Stimulated activated CD4-positive, alpha-beta T cell treated with anti-CD3 and anti-CD28 coated beads, Interleukin-1b, Interleukin-23, amount 100 ng/mL, for 4 hours (primary cell): ENCODE results near the gene GRM4.
"Not testable (repeated sequence)": the region's sequence is repeated elsewhere in the genome, so short reads cannot be mapped to it uniquely, and the experiment has no call there.

ENCODE experiments used
- DNase-seq, 2 donors: peaks; one replicate each; pipeline ENCODE4 v3.0.0-alpha.2; 2020; ENCODE audit warnings: low read depth in 2 of 2

The GRM4 gene

DNA sequence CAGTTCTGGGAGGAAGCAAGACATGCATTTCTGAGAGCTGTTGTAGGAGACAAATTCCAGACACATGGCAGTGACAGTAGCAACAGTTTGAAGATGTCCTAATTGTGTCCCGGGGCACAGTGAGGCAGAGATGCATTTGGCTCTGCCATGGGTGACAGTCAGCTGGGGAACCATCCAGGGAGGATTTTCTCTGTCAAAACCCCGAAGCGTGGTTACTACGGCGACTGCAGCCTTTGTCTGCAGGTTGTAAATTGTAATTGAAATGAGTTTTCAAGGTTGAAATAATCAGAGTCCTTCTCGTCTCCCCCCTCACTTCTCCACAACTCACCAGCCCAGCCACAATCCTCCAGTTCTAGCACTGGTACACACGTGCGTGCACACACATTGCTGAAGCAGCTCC lies 100.1 kb downstream of the GRM4 start:
- no peak for DNase-seq

DNA sequence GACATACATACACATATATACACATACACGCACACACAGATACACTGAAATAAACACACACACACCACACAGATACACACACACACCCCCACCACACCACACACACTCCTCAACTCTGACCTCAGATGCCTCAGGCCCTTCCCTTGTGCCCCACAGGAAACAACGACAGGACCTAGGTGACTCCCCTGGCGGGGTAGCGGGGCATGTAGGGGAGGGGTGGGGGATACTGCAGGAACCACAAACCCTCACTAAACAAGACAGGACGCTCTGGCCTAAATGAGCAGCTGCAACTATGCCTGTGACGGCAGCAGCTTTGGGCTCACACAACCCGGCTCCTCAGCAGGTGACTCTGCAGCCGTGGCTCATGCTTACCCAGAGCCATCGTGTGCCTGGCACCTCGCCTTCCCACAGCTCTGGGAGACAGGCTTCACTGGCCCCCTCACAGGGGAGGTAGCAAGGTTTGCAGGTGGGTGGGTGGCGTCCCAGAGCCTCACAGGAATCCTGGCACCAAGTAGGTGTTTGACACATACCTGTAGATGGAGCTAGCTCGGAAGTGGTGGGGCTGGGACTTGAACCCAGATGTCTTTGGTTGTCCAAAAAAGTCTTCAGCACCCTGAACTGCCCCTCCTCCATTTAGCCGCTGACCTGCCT lies 100.8 kb downstream of the GRM4 start:
- no peak for DNase-seq

DNA sequence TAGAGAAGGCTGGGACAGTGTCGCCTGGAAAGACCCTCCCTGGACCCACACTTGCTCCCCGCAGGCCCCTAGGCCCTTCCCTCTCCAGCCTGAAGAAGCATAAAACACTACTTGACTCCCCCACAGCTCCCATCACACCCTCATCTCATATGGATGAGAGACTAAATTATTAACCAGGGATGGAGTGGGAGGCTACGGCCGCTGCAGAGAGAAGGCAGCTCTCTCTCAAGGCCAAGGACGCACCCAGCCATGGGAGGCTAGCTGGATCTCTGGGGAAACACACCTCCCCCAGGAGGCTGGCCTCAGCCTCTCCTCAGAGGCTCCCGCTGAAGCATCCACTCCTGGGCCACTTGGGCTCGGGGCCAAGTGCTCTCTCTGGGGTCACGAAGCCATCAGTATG lies 102.5 kb downstream of the GRM4 start:
- no peak for DNase-seq

DNA sequence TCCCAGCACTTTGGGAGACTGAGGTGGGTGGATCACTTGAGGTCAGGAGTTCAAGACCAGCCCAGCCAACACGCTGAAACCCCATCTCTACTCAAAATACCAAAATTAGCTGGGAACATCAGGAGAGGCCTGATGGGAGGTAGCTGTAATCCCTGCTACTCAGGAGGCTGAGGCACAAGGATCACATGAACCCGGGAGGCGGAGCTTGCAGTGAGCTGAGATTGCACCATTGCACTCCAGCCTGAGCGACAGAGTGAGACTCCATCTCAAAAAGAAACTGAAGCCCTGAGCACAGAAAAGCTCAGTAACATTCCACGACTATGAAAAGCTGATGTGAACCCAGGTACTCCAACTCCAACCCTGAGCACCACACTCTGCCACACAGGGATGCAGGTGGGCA lies 103.9 kb downstream of the GRM4 start:
- not testable (repeated sequence) for DNase-seq

DNA sequence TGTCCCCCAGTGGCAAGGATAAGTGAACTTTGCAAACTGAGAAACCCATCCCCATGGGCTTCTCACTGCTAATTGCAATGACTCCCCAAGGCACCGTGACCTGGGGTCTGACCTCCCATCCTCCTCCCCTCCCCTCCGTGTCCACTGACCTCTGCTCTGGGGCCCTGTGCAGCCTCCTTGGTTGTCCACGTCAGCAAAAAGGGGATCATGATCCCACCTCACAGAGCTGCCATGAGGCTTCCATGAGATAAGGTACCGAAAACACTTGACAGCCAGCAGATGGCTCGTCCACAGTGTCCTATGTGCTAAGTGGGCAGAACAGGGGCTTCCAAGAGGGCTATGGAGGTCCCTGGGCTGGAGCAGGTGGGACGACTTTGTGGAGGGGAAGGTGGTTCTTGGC lies 104.5 kb downstream of the GRM4 start:
- no peak for DNase-seq

DNA sequence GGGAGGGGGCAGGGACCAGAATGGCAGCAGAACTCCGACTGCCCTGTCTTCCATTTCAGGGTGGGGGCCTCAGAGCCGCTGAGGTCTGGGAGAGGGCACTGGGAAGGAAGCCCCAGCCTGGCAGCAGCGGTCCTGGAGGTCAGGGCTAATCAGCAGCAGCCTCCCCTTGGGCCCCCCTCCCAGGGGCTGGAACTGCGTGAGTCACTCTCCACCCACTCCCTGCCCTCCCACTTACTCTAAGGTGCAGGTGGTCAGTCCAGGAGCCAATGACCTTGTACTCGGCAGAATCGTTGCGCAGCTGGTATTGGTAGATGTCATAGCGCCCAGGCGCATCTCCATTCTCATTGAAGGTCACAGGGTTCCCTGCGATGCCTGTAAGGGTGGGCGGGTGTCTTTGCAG lies 105.9 kb downstream of the GRM4 start:
- no peak for DNase-seq

DNA sequence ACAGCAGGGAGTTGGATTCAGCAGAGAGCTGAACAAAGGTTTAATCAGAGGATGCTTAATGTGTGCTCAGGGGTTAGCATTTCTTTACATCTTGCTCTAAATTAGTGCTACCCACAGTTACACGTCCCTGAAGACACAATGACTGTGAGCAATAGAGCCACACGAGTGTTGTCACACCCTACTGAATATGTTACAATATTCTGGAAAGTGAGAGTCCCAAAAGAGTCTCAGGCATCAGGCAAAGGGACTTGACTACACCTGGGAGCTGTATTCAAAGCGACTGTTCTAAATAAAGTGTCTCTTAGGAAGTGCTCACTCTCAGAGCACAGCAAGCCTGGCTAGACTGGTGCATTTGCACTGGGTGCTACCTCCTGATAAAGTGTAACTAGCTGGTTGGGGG lies 108.7 kb downstream of the GRM4 start:
- DNase-seq, result no peak

DNA sequence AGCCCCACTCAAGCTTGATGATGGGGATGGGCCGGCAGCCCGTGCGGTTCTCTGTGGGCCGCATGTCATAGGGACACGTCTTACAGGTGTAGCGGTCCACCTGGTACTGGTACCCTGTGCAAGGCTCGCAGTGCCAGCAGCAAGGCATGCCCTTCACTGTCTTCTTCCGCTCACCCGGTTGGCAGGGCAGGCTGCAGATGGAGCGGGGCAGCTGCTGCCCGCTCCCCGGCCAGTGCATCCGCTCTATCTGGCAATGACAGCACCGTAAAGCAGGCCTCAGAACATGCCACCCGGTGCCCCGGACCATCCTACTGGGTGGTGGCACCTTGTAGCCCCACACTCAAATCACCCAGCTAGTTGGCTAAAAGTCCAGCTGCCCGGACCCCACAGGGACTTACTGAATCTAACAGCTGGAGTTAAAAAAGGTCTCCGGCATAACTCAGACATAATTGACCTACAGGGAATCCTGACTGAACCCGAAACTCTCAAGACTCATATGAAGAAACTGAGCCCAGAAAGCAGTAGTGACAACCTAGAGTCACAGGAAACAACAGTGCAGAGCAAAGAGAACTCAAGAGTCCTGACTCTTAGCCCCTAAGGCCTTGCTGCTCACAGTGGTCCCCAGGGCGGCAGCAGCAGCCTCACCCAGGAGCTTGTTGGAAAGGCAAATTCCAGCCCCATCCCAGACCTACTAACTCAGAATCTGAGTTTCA lies 109.4 kb downstream of the GRM4 start:
- no peak for DNase-seq

DNA sequence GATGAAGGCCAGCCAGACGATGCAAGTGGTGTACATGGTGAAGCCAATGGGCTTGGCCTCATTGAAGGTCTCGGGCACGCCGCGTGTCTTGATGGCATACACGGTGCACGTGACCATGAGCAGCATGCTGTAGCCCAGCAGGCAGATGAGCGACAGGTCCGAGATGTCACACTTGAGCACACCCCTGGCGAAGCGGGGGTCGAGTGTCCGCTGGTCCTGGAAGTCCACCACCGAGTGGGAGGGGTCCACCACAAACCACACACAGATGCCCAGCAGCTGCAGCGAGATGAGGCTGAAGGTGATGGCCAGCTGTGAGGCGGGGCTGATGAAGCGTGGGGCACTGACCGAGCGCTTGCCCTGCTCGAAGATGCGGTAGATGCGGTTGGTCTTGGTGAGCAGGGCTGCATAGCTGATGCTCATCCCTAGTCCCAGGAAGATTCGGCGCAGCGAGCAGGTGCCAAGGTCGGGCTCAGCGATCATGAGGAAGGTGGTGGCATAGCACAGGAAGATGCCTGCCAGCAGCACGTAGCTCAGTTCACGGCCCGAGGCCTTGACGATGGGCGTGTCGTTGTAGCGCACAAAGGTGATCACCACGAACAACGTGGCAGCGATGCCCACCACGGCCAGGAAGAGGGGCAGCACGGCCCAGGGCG lies 110.1 kb downstream of the GRM4 start:
- DNase-seq, result no peak

DNA sequence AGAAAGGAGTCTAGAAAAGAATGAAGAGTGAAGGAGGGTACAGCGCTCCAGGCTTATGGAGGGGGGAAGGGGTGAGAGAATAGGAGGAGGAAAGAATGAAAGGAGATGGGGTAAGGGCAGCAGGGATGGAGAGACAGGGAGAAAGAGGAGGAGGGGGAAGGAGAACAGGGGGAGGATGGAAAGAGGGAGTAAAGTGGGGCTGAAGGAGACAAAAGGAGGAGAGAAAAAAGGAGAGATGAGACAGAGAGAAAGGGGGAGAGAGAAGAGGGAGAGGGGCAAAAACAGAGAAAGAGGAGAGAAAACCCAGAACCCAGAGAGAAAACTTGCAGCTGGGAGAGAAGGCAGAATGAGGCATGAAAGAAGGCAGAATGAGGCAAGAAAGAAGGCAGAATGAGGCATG lies 110.7 kb downstream of the GRM4 start:
- no peak for DNase-seq

DNA sequence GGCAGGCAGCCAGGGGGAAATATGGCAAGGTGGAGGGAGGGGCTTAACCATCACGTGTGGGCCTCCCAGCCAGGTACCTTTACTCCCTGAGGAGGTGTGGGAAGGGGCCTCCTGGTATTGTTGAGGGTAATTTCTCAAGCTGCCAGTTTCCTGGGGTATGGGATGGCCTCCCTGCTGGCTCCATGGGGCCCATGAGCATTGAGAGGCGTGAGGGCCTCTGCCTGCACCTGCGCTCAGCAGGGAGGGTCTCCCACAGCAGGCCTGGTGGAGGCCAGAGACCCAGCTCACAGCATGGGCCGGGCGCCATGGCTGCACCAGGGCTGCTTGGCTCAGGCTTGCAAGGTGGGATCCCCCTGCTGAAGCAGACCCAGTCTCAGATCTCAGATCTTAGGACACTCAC lies 113.0 kb downstream of the GRM4 start:
- no peak for DNase-seq

DNA sequence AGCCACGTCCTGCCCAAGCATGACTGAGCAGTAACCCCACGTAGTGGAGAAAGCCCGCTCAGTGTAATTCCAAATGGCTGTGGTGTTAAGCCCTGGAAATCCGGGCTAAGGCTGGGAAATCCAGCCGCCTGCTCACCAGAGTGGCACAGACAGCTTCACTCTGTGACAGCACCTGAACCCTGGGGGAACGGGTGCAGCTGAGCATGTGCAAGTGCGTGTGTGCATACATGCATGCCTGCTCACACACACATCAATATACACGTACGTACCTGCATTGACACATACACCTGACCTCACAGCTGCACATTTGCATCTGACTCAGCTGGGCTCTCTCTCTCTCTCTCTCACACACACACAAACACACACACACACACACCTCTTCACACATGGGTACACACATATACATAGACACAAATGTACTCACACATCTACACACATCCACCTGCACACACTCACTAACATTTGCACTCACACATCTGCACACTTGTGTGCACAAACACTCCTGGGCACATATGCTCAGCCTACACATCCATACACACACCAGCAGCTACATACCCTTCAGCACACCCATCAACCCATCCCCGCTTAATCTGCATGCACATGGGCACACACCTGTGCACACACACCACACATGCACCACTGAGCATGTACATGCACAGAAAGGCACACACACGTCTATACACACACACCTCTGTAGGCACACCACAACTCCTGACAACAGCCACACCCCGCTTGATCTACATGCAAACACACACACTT lies 114.1 kb downstream of the GRM4 start:
- no peak for DNase-seq

DNA sequence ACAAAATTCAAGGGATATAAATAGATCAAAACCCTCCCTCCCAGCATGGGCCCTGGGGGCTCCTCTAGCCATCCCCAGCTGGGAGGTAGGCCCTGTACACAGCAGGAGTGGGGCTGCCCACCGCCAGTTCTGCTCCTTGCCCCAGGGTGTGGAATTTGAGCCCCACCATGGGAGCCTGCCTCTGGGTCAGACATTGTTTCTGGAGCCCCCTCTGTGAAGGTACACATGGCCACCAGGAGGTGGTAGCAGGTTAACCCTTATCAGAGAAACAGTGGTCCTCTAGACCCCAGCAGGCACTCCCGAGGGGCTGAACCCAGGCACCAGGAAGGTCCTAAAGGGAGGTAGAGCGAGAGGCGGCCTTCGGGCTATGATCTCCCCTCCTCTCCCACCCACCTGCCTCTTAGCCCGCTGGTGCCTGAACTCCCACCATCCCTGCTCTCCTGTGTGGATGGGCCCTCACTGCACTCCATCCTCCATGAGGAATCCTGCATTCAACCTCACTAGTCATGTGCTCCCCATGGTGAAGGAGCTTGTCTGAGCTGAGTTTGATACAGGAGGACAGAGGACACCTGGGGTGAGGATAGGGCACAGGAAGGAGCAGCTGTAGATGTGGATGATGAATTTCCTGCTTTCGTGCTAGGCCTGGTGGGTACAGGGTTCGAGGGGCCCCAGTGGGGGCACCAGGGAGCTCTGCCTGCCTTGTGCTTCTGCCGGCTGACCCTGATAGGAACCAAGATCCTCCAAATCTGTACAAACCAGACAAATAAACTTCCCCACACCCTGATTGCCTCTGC lies 114.9 kb downstream of the GRM4 start:
- no peak for DNase-seq

DNA sequence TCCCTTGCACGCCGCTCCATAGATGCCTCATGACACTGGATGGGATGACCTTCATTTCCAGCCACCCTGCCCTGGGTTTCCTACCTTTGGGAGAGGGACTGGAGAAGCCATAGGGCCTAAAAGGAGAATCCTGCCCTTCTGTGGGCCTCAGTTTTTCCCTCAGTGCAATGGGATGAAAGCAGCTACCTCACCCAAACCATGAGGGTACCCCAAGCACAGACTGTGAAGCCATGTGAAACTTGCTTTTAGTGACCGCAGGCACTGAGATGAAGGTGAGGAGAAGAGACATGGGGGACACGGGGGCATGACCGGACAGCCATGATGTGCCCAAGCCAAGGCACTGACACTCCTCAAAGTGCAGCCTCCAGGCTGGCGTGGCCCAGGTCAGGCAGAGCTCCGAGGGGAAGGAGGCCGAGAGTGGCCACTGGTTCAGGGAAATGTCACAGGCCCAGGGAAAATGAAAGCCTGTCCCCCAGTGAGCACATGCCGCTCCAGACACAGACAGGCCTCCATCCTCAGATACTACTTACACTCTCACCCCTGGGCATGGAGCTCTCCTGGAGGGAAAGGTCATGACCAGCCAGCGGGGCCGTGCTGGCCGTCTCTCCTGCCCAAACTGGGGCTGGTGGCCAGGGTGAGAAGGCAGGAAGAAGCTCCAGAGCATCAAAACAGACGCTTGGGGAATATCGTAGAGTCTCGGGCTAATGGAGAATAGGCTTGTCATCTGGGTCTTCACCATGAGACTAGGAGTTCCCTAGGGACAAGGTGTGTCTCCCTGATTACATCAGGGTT lies 116.2 kb downstream of the GRM4 start:
- no peak for DNase-seq

DNA sequence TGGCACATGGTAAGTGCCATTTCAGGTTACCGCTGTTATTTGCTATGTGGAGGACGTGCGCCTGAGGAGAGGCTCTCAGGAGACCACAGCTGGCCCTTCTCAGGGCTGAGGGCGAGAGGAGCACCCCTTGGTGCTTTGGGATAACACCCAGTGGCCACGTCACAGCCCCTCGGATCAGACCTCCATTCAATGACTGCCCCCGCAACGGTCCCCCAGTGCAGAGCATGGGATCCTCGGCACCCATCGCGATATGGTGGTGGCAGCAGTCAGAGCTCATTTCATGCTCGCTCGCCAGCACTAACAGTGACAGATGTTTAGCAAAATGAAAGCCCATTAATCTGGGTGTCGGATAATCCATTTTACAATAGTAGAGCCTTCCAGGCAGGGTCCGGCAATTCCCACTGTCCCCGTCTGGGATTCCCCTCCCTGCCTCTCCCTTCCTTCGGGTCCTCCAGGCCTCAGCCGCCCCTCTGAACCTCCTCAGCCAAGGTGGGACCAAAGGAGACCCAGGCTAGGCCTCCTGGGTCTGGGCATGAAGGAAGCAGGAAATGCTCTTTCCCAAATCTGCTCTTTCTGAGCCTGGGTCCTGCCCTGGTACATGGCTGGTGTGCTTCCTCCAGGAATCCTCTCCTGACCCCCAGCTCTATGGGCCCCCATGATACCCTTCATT lies 117.1 kb downstream of the GRM4 start:
- no peak for DNase-seq

DNA sequence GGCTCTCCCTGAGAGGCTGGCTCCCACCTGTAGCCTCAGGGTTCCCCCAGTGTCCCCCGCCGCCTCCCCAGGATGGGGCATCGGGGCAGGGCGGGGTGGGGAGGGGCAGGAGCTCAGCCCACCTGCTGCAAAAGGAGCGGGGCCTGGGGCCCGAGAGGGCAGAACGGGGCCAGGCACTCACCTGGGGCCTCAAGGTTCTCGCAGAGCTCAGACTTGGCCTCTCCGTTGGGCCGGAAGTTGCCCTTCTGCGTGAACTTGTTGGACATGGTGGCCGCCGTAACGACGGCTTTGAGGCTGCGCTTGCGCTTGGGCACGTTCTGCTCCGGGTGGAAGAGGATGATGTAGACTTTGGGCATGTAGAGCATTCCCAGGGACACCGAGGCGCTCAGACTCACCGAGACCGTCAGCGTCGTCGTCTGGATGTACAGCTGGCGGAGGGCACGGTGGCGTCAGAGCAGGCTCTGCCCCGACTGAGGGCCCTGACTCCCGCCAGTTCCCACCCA lies 117.9 kb downstream of the GRM4 start:
- no peak for DNase-seq

DNA sequence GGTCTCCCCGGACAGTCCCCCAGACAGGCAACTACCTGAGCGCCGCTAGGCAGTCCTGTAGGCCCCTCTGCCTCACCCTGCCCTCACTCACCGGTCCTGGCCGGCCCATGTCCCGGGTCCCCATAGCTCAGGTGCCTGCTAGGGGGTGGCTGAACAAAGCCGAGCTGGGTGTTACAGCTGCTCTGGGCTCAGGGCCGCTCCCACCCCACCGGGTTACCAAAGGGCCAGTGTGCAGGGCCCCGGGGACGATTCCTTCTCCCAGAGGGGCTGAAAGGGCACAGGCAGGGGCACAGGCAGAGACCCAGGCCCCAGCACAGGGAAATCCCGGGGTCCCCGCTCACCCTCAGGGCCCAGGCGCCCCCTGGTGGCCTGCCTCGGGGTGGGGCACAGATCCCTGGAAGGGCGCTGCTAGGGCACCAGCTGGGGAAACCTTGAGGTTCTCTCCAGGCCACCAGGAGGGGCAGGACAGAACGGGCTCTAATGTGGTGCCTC lies 118.4 kb downstream of the GRM4 start:
- peak; percentile 57 to 68 for DNase-seq

DNA sequence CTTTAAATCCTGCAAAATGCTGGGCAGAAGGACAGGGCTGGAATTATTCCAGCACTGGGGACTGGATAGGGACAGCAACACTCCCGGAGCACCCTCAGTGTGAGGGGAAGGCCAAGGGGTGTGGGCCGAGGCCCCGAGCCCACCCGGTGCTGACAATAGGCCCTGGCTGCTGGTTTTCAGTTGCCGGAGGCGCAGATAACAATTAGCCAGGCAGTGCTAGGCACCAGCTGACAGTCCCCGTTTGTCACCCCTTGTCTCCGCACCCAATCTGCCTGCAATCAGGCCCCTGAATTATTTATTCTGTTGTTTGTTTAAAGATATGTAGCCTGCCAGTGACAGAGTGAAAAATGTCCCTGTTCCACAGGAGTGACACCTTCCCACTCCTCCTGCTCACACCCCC lies 120.0 kb downstream of the GRM4 start:
- DNase-seq, result no peak

DNA sequence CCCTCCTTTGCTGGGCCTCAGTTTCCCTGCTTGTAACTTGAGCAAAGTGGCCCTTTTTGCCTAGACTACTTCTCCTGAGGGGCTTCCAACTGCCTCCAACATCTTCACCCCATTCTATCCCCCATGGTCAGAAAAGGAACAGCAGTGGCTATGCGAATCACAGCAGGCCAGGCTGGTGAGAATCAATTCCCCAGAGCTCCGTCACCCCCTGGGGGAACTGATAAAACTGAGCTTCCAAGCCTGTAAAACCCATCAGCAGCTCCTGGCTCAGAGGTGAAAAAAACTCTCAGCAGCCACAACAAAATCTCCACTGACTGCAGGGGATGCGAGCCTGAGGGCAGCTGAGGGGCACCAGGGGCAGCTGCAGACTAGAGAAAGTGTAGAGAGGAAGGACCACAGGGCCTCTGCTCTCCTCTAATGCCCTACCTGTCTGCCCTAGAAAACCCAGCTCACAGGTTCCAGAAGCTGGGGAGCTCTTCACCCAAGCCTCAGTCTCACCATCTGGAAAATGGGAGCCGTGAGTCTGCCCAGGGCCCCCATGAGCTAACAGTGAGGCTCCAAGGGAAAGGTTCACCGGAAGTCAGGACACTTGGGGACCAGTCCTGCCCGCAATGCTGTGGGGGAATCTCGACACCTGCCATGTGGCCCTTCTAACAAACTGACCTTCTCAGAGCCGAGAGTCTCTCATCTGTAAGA lies 120.6 kb downstream of the GRM4 start:
- no peak for DNase-seq
